Cardiac muscle cell (in vitro differentiated cells and primary cell): ENCODE data around the gene PEX12. TPM values are rescaled to one million over a fixed set of nuclear protein-coding genes. Genes with fewer than 3 reads are reported as not detected.
"Not testable (repeated sequence)": the region's sequence is repeated elsewhere in the genome, so short reads cannot be mapped to it uniquely, and the experiment has no call there.

Experiments used
- DNase-seq, 2 donors: peaks; one replicate each; pipeline versions ENCODE4 v3.0.0 to v3.0.0-alpha.2; 2010 to 2017; ENCODE audit warnings: low read depth in 1 of 2, low spot score in 1 of 2
- H3K27ac ChIP-seq: fragments of 200-600 bp; sonication (generic); 2 replicates; pipeline ENCODE4 v1.5.1; 2016
- H3K27me3 ChIP-seq: fragments of 200-600 bp; sonication (generic); 2 replicates; pipeline ENCODE4 v1.6.0; 2016; ENCODE audit warnings: control low read depth
- H3K36me3 ChIP-seq: fragments of 200-600 bp; sonication (generic); 2 replicates; pipeline ENCODE4 v1.5.1; 2016; ENCODE audit warnings: control low read depth
- H3K4me1 ChIP-seq: fragments of 200-600 bp; sonication (generic); 2 replicates; pipeline ENCODE4 v1.8.1; 2017; ENCODE audit warnings: low read depth, mild to moderate bottlenecking, mixed run types
- H3K4me3 ChIP-seq: fragments of 200-600 bp; sonication (generic); 2 replicates; pipeline ENCODE4 v1.5.1; 2016; ENCODE audit warnings: mild to moderate bottlenecking
- H3K9me3 ChIP-seq: fragments of 200-600 bp; sonication (generic); 2 replicates; pipeline ENCODE4 v1.5.1; 2017; ENCODE audit warnings: low read depth, mild to moderate bottlenecking, control low read depth
- polyA plus RNA-seq: library from polyadenylated mRNA; unstranded; fragments of >200 nt; fragmentation: Nextera tagmentation; extraction: Ambion mirVana; gene quantifications from 2 replicates; pipeline ENCODE4 v1.2.1, GENCODE V29; 2016
- total RNA-seq: library from RNA; depleted of rRNA; stranded (reverse); fragments of >200 nt; gene quantifications from 2 replicates; pipeline ENCODE4 v1.2.3, GENCODE V29; 2016
- TF ChIP-seq, protein P1 (sequence below): IDR thresholded peaks from 2 replicates; pipeline ENCODE4 v1.5.1; 2012; ENCODE audit warnings: low read depth, mild to moderate bottlenecking, low read length

Gene PEX12
- total and polyA plus RNA-seq, 2 experiments from 2014 or later: 6.1 to 8.3 TPM

DNA sequence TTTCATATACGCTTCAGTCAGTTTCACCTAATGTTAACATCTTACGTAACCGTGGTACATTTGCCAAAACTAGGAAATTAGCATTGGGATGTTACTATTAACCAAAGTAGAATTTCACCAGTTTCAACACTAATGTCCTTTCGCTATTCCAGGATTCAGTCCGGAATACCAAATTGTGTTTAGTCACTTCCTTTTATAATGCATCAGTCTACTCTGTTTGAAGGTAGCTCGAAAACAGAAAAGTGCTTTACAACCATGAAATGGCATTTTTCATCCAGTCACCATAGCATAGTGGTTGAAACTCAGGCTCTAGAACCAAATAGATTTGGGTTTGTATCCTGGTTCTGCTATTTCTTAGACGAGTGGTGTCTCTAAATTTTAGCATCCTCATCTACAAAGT is 38.2 kb upstream of the PEX12 start:
- no peak overlapping the region for H3K4me3 ChIP-seq

DNA sequence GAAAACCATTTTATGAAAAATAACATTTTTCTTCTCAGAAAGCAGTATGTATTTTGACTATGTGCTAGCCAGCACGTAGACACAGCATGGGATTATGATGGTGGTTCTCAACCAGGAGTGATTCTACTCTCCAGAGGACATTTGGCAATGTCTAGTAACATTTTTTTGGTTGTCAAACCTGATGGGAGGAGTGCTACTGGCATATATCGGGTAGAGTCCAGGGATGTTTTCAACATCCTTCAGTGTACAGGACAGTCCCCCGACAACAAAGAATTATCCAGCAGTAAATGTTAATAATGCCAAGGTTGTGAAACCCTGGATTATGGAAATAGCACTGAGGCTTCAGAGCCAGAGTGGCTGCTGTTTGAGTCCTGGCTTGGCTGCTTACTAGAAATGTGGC is 36.4 kb upstream of the PEX12 start:
- H3K9me3 ChIP-seq: no peaks in the 10 kb centered on the region
- no peak overlapping the region for H3K27ac ChIP-seq
- TF ChIP-seq, protein P1, sequence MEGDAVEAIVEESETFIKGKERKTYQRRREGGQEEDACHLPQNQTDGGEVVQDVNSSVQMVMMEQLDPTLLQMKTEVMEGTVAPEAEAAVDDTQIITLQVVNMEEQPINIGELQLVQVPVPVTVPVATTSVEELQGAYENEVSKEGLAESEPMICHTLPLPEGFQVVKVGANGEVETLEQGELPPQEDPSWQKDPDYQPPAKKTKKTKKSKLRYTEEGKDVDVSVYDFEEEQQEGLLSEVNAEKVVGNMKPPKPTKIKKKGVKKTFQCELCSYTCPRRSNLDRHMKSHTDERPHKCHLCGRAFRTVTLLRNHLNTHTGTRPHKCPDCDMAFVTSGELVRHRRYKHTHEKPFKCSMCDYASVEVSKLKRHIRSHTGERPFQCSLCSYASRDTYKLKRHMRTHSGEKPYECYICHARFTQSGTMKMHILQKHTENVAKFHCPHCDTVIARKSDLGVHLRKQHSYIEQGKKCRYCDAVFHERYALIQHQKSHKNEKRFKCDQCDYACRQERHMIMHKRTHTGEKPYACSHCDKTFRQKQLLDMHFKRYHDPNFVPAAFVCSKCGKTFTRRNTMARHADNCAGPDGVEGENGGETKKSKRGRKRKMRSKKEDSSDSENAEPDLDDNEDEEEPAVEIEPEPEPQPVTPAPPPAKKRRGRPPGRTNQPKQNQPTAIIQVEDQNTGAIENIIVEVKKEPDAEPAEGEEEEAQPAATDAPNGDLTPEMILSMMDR: no peak
- H3K27me3 ChIP-seq: no peaks in the 10 kb centered on the region
- H3K4me1 ChIP-seq: peaks cover 7% of the 10 kb centered on the region
- peaks cover 10% of the 10 kb centered on the region for H3K36me3 ChIP-seq
- H3K4me3 ChIP-seq: no peak overlapping the region
- no peak for DNase-seq

More for the DNA sequence above, 38.2 kb upstream of the PEX12 start:
- DNase-seq: no peak
- TF ChIP-seq, protein P1: no peak
- Histone ChIP-seq H3K27ac (no peak overlapping the region), H3K27me3 (no peaks in the 10 kb centered on the region), H3K9me3 (no peaks in the 10 kb centered on the region), H3K4me1 (peaks cover 13% of the 10 kb centered on the region), H3K36me3 (no peaks in the 10 kb centered on the region)

DNA sequence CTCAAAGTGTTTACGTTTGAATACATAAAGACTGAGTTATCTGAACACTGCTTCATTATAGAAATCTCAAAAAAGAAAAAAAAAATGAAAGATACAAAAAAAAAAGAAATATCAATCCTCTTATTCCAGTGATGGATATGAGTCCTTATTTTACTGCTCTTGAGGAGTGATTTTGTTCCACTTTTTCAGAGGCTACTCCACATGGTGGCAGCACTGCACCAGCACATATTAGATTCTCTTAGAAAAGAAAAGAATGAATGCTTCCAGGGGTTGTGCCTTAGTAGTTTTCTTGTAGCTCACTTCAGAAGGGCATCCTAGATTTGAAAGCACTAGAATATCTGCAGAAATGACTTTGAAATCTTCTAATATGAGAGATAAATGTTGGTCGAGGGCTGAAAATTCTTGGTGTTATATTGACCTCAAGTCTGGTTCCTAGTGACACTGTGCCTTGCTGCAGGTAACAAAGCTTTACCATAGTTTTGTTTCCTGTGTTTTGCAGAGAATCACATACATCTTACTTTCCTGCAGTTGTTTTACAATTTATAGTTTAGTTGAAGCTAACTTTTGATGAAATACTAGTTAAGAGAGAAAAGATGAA is 34.7 kb upstream of the PEX12 start:
- peaks cover 21% of the 10 kb centered on the region for H3K36me3 ChIP-seq
- H3K4me1 ChIP-seq: peaks cover 3% of the 10 kb centered on the region
- no peak overlapping the region for H3K4me3 ChIP-seq
- DNase-seq: peak; percentile 65 to 73
- H3K27me3 ChIP-seq: no peaks in the 10 kb centered on the region
- TF ChIP-seq, protein P1: peak; percentile 74
- no peak overlapping the region for H3K27ac ChIP-seq
- H3K9me3 ChIP-seq: no peaks in the 10 kb centered on the region

DNA sequence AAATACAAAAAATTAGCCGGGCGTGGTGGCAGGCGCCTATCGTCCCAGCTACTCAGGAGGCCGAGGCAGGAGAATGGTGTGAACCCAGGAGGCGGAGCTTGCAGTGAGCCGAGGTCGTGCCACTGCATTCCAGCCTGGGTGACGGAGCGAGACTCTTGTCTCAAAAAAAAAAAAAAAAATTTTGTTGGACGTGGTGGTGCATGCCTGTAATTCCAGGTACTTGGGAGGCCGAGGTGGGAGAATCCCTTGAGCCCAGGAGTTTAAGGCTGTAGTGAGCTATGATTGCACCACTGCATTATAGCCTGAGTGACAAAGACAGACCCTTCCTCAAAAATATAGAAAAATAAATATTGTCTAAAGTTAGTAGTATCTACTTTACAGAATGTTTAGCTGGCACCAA is 32.4 kb upstream of the PEX12 start:
- not testable (repeated sequence) for H3K9me3 ChIP-seq, H3K4me3 ChIP-seq, H3K27ac ChIP-seq, H3K27me3 ChIP-seq, DNase-seq, H3K4me1 ChIP-seq
- peaks cover 28% of the 10 kb centered on the region for H3K36me3 ChIP-seq

DNA sequence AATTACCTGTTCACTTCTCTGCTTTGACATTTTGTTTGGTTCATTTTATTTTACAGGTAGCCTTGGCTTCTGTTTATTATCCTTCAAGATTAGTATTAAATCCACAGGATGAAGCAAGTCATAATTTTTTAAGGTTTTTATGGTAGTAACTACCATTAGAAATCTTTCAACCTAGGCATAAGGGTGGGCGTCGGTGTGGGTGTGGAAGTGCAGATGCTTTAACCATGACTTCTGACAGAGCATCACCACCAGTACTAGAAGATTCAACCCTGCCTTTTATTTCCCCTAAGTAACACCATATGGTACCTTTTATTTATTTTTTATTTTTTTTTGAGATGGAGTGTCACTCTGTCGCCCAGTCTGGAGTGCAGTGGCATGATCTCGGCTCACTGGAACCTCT is 31.5 kb upstream of the PEX12 start:
- Histone ChIP-seq H3K4me1 (no peaks in the 10 kb centered on the region), H3K27me3 (no peaks in the 10 kb centered on the region), H3K36me3 (peaks cover 33% of the 10 kb centered on the region), H3K4me3 (no peak overlapping the region), H3K27ac (no peak overlapping the region), H3K9me3 (no peaks in the 10 kb centered on the region)
- TF ChIP-seq, protein P1: no peak
- DNase-seq: no peak

DNA sequence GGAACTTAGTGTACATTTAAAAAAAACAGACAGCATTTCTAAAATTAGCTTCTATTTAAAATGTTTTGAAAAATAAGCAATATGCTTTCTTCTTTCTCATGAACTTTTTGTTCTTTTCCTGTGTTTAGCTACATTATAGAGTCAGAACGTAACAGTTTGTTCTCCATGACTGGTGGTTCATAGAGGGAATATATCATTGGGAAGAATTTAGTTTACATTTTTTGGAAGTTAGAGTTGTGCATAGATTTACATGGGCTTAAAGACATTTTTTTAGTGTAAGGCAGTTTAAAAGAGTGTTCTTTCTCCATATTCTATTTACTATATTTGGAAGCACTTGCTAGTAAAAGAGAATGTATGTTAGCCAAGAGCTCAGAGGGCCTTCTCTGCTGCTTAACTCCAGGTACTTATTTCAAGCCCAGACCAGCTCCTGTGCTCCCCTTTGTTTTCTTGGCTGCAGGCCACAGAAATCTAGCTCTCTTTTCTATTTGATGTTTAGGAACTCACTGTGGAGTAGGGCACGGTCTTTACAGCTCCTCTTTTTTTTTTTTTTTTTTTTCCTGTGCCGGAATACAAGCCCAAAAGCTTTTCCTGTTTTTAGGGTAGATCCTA is 29.0 kb upstream of the PEX12 start:
- no peaks in the 10 kb centered on the region for H3K9me3 ChIP-seq
- H3K4me1 ChIP-seq: no peaks in the 10 kb centered on the region
- H3K27me3 ChIP-seq: no peaks in the 10 kb centered on the region
- TF ChIP-seq, protein P1: no peak
- H3K4me3 ChIP-seq: no peak overlapping the region
- no peak for DNase-seq
- H3K27ac ChIP-seq: no peak overlapping the region
- H3K36me3 ChIP-seq: peaks cover 46% of the 10 kb centered on the region
